ENCODE data around the gene MSANTD2.

Gene MSANTD2

GRCh38 chr11:124800226-124800929 is at the start of gene MSANTD2:
MSANTD2 (minus strand) TSS chr11:124800406; CDS start chr11:124800380, 26 bp downstream.
- peak; percentile 77 for DNase-seq

- no peak for DNase-seq
Measured at GRCh38 chr11:124846070-124846673, 46.0 kb upstream of the MSANTD2 start.

- no peak for DNase-seq
Measured at GRCh38 chr11:124844664-124845079, 44.5 kb upstream of the MSANTD2 start.

GRCh38 chr11:124843616-124843910 is 43.4 kb upstream of the MSANTD2 start:
- DNase-seq: no peak

GRCh38 chr11:124842305-124842704 is 42.1 kb upstream of the MSANTD2 start:
- DNase-seq: no peak

- no peak for DNase-seq
Measured at GRCh38 chr11:124841840-124842239, 41.6 kb upstream of the MSANTD2 start.

- DNase-seq: no peak
Measured at GRCh38 chr11:124841201-124841600, 41.0 kb upstream of the MSANTD2 start.

GRCh38 chr11:124840666-124841065 is 40.5 kb upstream of the MSANTD2 start:
- no peak for DNase-seq

GRCh38 chr11:124839972-124840621 is 39.9 kb upstream of the MSANTD2 start:
- DNase-seq: no peak

GRCh38 chr11:124839128-124839971 is 39.1 kb upstream of the MSANTD2 start:
- DNase-seq: no peak

GRCh38 chr11:124838805-124839127 is 38.6 kb upstream of the MSANTD2 start:
- no peak for DNase-seq

GRCh38 chr11:124837491-124837856 is 37.3 kb upstream of the MSANTD2 start:
- no peak for DNase-seq

- DNase-seq: no peak
Measured at GRCh38 chr11:124835918-124836317, 35.7 kb upstream of the MSANTD2 start.

- DNase-seq: no peak
Measured at GRCh38 chr11:124834526-124835180, 34.4 kb upstream of the MSANTD2 start.

GRCh38 chr11:124832571-124832970 is 32.4 kb upstream of the MSANTD2 start:
- DNase-seq: no peak

- no peak for DNase-seq
Measured at GRCh38 chr11:124831897-124832296, 31.7 kb upstream of the MSANTD2 start.

- DNase-seq: no peak
Measured at GRCh38 chr11:124830749-124831148, 30.5 kb upstream of the MSANTD2 start.

- DNase-seq: no peak
Measured at GRCh38 chr11:124829986-124830385, 29.8 kb upstream of the MSANTD2 start.

- DNase-seq: no peak
Measured at GRCh38 chr11:124825876-124826275, 25.7 kb upstream of the MSANTD2 start.

GRCh38 chr11:124823512-124824376 is 23.5 kb upstream of the MSANTD2 start:
- DNase-seq: no peak

- no peak for DNase-seq
Measured at GRCh38 chr11:124821995-124822730, 22.0 kb upstream of the MSANTD2 start.

All from stimulated activated CD4-positive, alpha-beta T cell treated with anti-CD3 and anti-CD28 coated beads, Interleukin-12 subunit alpha, Interleukin-12 subunit beta, amount 100 ng/mL, for 4 hours (primary cell).